Smooth muscle cell (in vitro differentiated cells): ENCODE data around the gene CHMP5. TPM values are rescaled to one million over a fixed set of nuclear protein-coding genes. Genes with fewer than 3 reads are reported as not detected.

Experiments
- DNase-seq: peaks from one replicate; lab custom pipeline; 2025; ENCODE audit not compliant: unreplicated experiment; lab: John Stamatoyannopoulos, UW
- H2AFZ ChIP-seq: fragments of 200-600 bp; sonication (generic); 2 replicates; pipeline ENCODE4 v1.6.0; 2016; ENCODE audit warnings: antibody characterized with exemption, low read depth, mild to moderate bottlenecking
- H3F3A ChIP-seq: fragments of 200-600 bp; sonication (generic); 2 replicates; pipeline ENCODE4 v1.6.0; 2017; ENCODE audit warnings: antibody characterized with exemption, low read depth
- H3K27ac ChIP-seq: fragments of 200-600 bp; sonication (generic); 2 replicates; pipeline ENCODE4 v1.5.1; 2016; ENCODE audit warnings: low read depth, mild to moderate bottlenecking
- H3K27me3 ChIP-seq: fragments of 200-600 bp; sonication (generic); 2 replicates; pipeline ENCODE4 v1.6.1; 2016; ENCODE audit warnings: low read depth, mild to moderate bottlenecking
- H3K36me3 ChIP-seq: fragments of 200-600 bp; sonication (generic); 2 replicates; pipeline ENCODE4 v1.5.1; 2016; ENCODE audit warnings: low read depth
- H3K4me1 ChIP-seq: fragments of 200-600 bp; sonication (generic); 2 replicates; pipeline ENCODE4 v1.5.1; 2016; ENCODE audit warnings: low read depth
- H3K4me2 ChIP-seq: fragments of 200-600 bp; sonication (generic); 2 replicates; pipeline ENCODE4 v1.6.0; 2016; ENCODE audit warnings: mild to moderate bottlenecking
- H3K4me3 ChIP-seq: fragments of 200-600 bp; sonication (generic); 2 replicates; pipeline ENCODE4 v1.5.1; 2016; ENCODE audit warnings: mild to moderate bottlenecking
- H3K79me2 ChIP-seq: fragments of 200-600 bp; sonication (generic); 2 replicates; pipeline ENCODE4 v1.6.0; 2016; ENCODE audit warnings: low read depth, mild to moderate bottlenecking
- H3K9ac ChIP-seq: fragments of 200-600 bp; sonication (generic); 2 replicates; pipeline ENCODE4 v1.6.0; 2016; ENCODE audit warnings: low read depth
- H3K9me3 ChIP-seq: fragments of 200-600 bp; sonication (generic); replicated peaks from 2 replicates; pipeline ENCODE4 v1.5.1; 2016; ENCODE audit warnings: low read depth
- H4K20me1 ChIP-seq: fragments of 200-600 bp; sonication (generic); 2 replicates; pipeline ENCODE4 v1.6.0; 2016; ENCODE audit warnings: low read depth
- CTCF ChIP-seq: fragments of 200-600 bp; sonication (generic); IDR thresholded peaks from 2 replicates; pipeline ENCODE4 v1.5.1; 2017; ENCODE audit warnings: borderline replicate concordance, mild to moderate bottlenecking, antibody characterized with exemption; ENCODE audit not compliant: insufficient read depth, poor library complexity, severe bottlenecking
- WGBS: methylation state at CpG from one replicate; pipeline ENCODE4 v1.1.7; 2016; ENCODE audit warnings: low lambda C conversion rate; 5-methylcytosine and 5-hydroxymethylcytosine counted together
- polyA plus RNA-seq: library from polyadenylated mRNA; unstranded; fragments of >200 nt; fragmentation: Nextera tagmentation; extraction: Ambion mirVana; gene quantifications from 2 replicates; pipeline ENCODE4 v1.2.1, GENCODE V29; 2016
- total RNA-seq: library from RNA; depleted of rRNA; stranded (reverse); fragments of >200 nt; gene quantifications from 2 replicates; pipeline ENCODE4 v1.2.3, GENCODE V29; 2014

CHMP5 gene
- total and polyA plus RNA-seq, 2 experiments from 2014 or later: 99.3 to 112 TPM

GRCh38 chr9:33241298-33241697, 23.6 kb upstream of the CHMP5 start:
- no peaks in the 10 kb centered on the region for H3F3A ChIP-seq
- no peak overlapping the region for H2AFZ ChIP-seq
- H3K27ac ChIP-seq: no peak overlapping the region
- no peak overlapping the region for H3K4me2 ChIP-seq
- DNase-seq: no peak
- no peaks in the 10 kb centered on the region for H3K9me3 ChIP-seq
- H4K20me1 ChIP-seq: no peaks in the 10 kb centered on the region
- H3K36me3 ChIP-seq: no peaks in the 10 kb centered on the region
- H3K4me1 ChIP-seq: no peaks in the 10 kb centered on the region
- H3K9ac ChIP-seq: no peak overlapping the region
- WGBS: 91% methylated on average over 5 of the region's 5 CpGs
- H3K4me3 ChIP-seq: no peak overlapping the region
- no peaks in the 10 kb centered on the region for H3K79me2 ChIP-seq
- TF ChIP-seq CTCF: no peak
- no peaks in the 10 kb centered on the region for H3K27me3 ChIP-seq

GRCh38 chr9:33242609-33243134, 22.2 kb upstream of the CHMP5 start:
- TF ChIP-seq CTCF: no peak
- Histone ChIP-seq H3K27me3 (no peaks in the 10 kb centered on the region), H3K4me3 (no peak overlapping the region), H3K4me2 (no peak overlapping the region), H3K9ac (no peak overlapping the region), H4K20me1 (no peaks in the 10 kb centered on the region), H3K27ac (no peak overlapping the region), H3K9me3 (no peaks in the 10 kb centered on the region), H3F3A (no peaks in the 10 kb centered on the region), H3K79me2 (no peaks in the 10 kb centered on the region), H3K4me1 (no peaks in the 10 kb centered on the region), H2AFZ (no peak overlapping the region), H3K36me3 (no peaks in the 10 kb centered on the region)
- no peak for DNase-seq
- WGBS: 89% methylated on average over 6 of the region's 6 CpGs

- Histone ChIP-seq H4K20me1 (no peaks in the 10 kb centered on the region), H3K9me3 (no peaks in the 10 kb centered on the region), H3K4me3 (no peak overlapping the region), H3K36me3 (no peaks in the 10 kb centered on the region), H3K4me2 (no peak overlapping the region), H3F3A (no peaks in the 10 kb centered on the region), H3K79me2 (no peaks in the 10 kb centered on the region), H2AFZ (no peak overlapping the region), H3K27ac (no peak overlapping the region), H3K4me1 (no peaks in the 10 kb centered on the region), H3K9ac (no peak overlapping the region), H3K27me3 (no peaks in the 10 kb centered on the region)
- no peak for TF ChIP-seq CTCF
- DNase-seq: no peak
- 93% methylated on average over 9 of the region's 9 CpGs for WGBS
Measured at GRCh38 chr9:33244137-33244784, 20.6 kb upstream of the CHMP5 start.

- no peaks in the 10 kb centered on the region for H3K4me1 ChIP-seq
- H4K20me1 ChIP-seq: no peaks in the 10 kb centered on the region
- no peak for DNase-seq
- H3K36me3 ChIP-seq: no peaks in the 10 kb centered on the region
- H3K9me3 ChIP-seq: no peaks in the 10 kb centered on the region
- 94% methylated on average over 2 of the region's 2 CpGs for WGBS
- H3K9ac ChIP-seq: no peak overlapping the region
- TF ChIP-seq CTCF: no peak
- H3K27ac ChIP-seq: no peak overlapping the region
- H2AFZ ChIP-seq: no peak overlapping the region
- no peak overlapping the region for H3K4me2 ChIP-seq
- H3F3A ChIP-seq: no peaks in the 10 kb centered on the region
- no peak overlapping the region for H3K4me3 ChIP-seq
- no peaks in the 10 kb centered on the region for H3K79me2 ChIP-seq
- H3K27me3 ChIP-seq: no peaks in the 10 kb centered on the region
Measured at GRCh38 chr9:33245341-33245740, 19.5 kb upstream of the CHMP5 start.
